K562 (cell line): ENCODE data around the gene OSBPL3.

ENCODE experiments used
- CEBPB ChIP-seq: fragments of 450-650 bp; IDR thresholded peaks from 2 replicates; pipeline ENCODE4 v1.6.1; 2016; ENCODE audit warnings: missing genetic modification characterization, missing compliant biosample characterization
- CTCF ChIP-seq, 3 experiments: IDR thresholded peaks in 2 of 3; conservative IDR thresholded peaks in 1 of 3; 2 replicates each; pipeline ENCODE4 v1.5.1; 2011 to 2012; ENCODE audit warnings: low read length in 3 of 3, mild to moderate bottlenecking in 3 of 3, control low read depth in 2 of 3, improper control_type of control experiment in 1 of 3, inconsistent platforms in 1 of 3, low read depth in 1 of 3, mixed read lengths in 1 of 3, moderate library complexity in 1 of 3; ENCODE audit not compliant: insufficient read depth in 2 of 3
- E2F1 ChIP-seq: sonication (generic); formaldehyde crosslinking; IDR thresholded peaks from 2 replicates; pipeline ENCODE4 v1.8.1; 2023; ENCODE audit warnings: mild to moderate bottlenecking, missing genetic modification reagents, moderate library complexity
- MXI1 ChIP-seq: IDR thresholded peaks from 2 replicates; pipeline ENCODE4 v1.6.1; 2011; ENCODE audit warnings: low read depth, mild to moderate bottlenecking, improper control_type of control experiment, low read length
- NCOA1 ChIP-seq: fragments of 450-650 bp; IDR thresholded peaks from 2 replicates; pipeline ENCODE4 v1.6.1; 2016; ENCODE audit warnings: low read depth
- NFRKB ChIP-seq: fragments of 450-650 bp; IDR thresholded peaks from 2 replicates; pipeline ENCODE4 v1.6.1; 2016; ENCODE audit warnings: low read depth
- POLR2A ChIP-seq: fragments of 450-650 bp; conservative IDR thresholded peaks from 2 replicates; pipeline ENCODE4 v1.6.1; 2016
- POLR2AphosphoS5 ChIP-seq: IDR thresholded peaks from 2 replicates; pipeline ENCODE4 v1.6.1; 2011; ENCODE audit warnings: mild to moderate bottlenecking, low read depth, low read length, moderate library complexity; ENCODE audit not compliant: control insufficient read depth, insufficient read depth
- PRMT5 ChIP-seq: sonication (generic); formaldehyde crosslinking; IDR thresholded peaks from 2 replicates; pipeline ENCODE4 v1.5.0; 2020; ENCODE audit warnings: missing genetic modification reagents
- TAL1 ChIP-seq: fragments of 450-650 bp; IDR thresholded peaks from 2 replicates; pipeline ENCODE4 v1.6.1; 2016; ENCODE audit warnings: mild to moderate bottlenecking
- TGIF2 ChIP-seq: sonication (generic); formaldehyde crosslinking; IDR thresholded peaks from 2 replicates; pipeline ENCODE4 v1.8.1; 2022; ENCODE audit warnings: mild to moderate bottlenecking, missing genetic modification reagents, moderate library complexity
- ZBTB7A ChIP-seq: IDR thresholded peaks from 2 replicates; pipeline ENCODE4 v1.6.1; 2011; ENCODE audit warnings: low read depth, mild to moderate bottlenecking, low read length, moderate library complexity, borderline replicate concordance; ENCODE audit not compliant: control insufficient read depth
- ZNF121 ChIP-seq: sonication (generic); formaldehyde crosslinking; conservative IDR thresholded peaks from 2 replicates; pipeline ENCODE4 v1.8.0; 2022; ENCODE audit warnings: missing genetic modification reagents
- ZNF592 ChIP-seq: fragments of 450-650 bp; IDR thresholded peaks from 2 replicates; pipeline ENCODE4 v1.6.1; 2017; ENCODE audit warnings: antibody characterized with exemption, mild to moderate bottlenecking

GRCh38 chr7:24880886-24881285 lies 99.1 kb downstream of the OSBPL3 start:
- TF ChIP-seq CEBPB (tag) (no peak), ZNF121 (no peak), TGIF2 (CRISPR knock-in tag) (no peak), ZNF592 (no peak), CTCF (IDR thresholded peaks at IDR 0.05 in 2 of 3, conservative IDR thresholded peaks at IDR 0.05 in 1 of 3; ENCODE audit: insufficient read depth in 2 of 3, low read depth in 1 of 3, low read length in 3 of 3) (no peak), MXI1 (no peak), NFRKB (no peak), PRMT5 (CRISPR knock-in tag) (no peak), POLR2A (no peak), E2F1 (CRISPR knock-in tag) (no peak), TAL1 (no peak), ZBTB7A (no peak), NCOA1 (no peak), POLR2AphosphoS5 (no peak)
